ENCODE results near the gene ZCCHC14.

DNA sequence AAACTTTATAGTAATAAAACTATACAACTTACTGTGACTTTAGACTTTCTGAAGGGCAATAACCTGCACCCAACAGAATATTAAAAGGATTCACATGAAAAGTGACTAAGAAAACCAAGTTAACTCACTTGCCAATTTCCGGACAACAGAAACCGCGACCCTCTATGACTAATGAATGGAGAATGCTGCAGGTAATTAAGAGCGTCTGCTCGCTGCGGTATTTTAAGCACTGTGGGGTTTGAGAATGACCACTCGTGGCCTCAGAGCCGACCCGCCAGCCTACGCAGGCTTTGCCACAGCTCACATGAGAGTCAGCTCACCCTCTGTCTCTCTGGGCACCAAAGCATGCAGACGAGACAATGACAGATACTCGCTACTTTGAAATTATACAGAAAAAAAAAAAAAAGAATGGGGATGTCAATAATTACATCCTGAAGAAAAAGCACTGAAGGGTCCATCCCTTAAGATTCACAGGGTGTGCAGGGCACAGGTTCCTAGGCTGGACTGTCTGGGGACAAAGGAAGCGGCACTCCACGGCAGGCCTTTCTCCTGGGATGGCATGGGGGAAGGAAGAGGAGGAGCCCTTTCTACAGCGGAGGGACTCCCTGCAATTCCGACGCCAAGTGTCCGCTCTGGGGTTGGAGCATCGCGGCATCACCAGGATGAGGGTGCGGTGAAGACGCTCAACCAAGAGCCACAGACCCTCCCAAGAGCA is 35.0 kb downstream of the ZCCHC14 start:
- TF ChIP-seq, protein P1, sequence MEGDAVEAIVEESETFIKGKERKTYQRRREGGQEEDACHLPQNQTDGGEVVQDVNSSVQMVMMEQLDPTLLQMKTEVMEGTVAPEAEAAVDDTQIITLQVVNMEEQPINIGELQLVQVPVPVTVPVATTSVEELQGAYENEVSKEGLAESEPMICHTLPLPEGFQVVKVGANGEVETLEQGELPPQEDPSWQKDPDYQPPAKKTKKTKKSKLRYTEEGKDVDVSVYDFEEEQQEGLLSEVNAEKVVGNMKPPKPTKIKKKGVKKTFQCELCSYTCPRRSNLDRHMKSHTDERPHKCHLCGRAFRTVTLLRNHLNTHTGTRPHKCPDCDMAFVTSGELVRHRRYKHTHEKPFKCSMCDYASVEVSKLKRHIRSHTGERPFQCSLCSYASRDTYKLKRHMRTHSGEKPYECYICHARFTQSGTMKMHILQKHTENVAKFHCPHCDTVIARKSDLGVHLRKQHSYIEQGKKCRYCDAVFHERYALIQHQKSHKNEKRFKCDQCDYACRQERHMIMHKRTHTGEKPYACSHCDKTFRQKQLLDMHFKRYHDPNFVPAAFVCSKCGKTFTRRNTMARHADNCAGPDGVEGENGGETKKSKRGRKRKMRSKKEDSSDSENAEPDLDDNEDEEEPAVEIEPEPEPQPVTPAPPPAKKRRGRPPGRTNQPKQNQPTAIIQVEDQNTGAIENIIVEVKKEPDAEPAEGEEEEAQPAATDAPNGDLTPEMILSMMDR (IDR thresholded peaks at IDR 0.05; ENCODE audit: insufficient read depth, low read length, poor library complexity, severe bottlenecking), result no peak
- TF ChIP-seq EZH2phosphoT487 (conservative IDR thresholded peaks at IDR 0.05; ENCODE audit: low read length), result no peak
